HG03342 (cell line): ENCODE results near the gene DLGAP1.

Experiments
- ATAC-seq: cut with Tn5 transposase; IDR thresholded peaks from one replicate; pipeline ENCODE4 v1.9.1; 2021; ENCODE audit warnings: mild to moderate bottlenecking, moderate library complexity; ENCODE audit not compliant: unreplicated experiment

DLGAP1 gene

GRCh38 chr18:3874125-3874524, 581.0 kb downstream of the DLGAP1 start:
- no peak for ATAC-seq

- ATAC-seq: no peak
Measured at GRCh38 chr18:3873698-3874097, 581.4 kb downstream of the DLGAP1 start.

- ATAC-seq: no peak
Measured at GRCh38 chr18:3873211-3873610, 581.9 kb downstream of the DLGAP1 start.

GRCh38 chr18:3872641-3873040, 582.5 kb downstream of the DLGAP1 start:
- ATAC-seq: no peak

GRCh38 chr18:3871687-3872086, 583.4 kb downstream of the DLGAP1 start:
- ATAC-seq: no peak

- no peak for ATAC-seq
Measured at GRCh38 chr18:3870914-3871313, 584.2 kb downstream of the DLGAP1 start.

- no peak for ATAC-seq
Measured at GRCh38 chr18:3869848-3870247, 585.3 kb downstream of the DLGAP1 start.

- no peak for ATAC-seq
Measured at GRCh38 chr18:3867864-3868311, 587.2 kb downstream of the DLGAP1 start.

- ATAC-seq: no peak
Measured at GRCh38 chr18:3867236-3867635, 587.9 kb downstream of the DLGAP1 start.

GRCh38 chr18:3864669-3865298, 590.3 kb downstream of the DLGAP1 start:
- no peak for ATAC-seq

- no peak for ATAC-seq
Measured at GRCh38 chr18:3863593-3863992, 591.5 kb downstream of the DLGAP1 start.

- ATAC-seq: no peak
Measured at GRCh38 chr18:3863006-3863405, 592.1 kb downstream of the DLGAP1 start.

- no peak for ATAC-seq
Measured at GRCh38 chr18:3861495-3861894, 593.6 kb downstream of the DLGAP1 start.

- no peak for ATAC-seq
Measured at GRCh38 chr18:3857544-3857943, 597.6 kb downstream of the DLGAP1 start.

GRCh38 chr18:3855966-3856365, 599.1 kb downstream of the DLGAP1 start:
- ATAC-seq: no peak

GRCh38 chr18:3852321-3852720, 602.8 kb downstream of the DLGAP1 start:
- no peak for ATAC-seq

- no peak for ATAC-seq
Measured at GRCh38 chr18:3851159-3851558, 603.9 kb downstream of the DLGAP1 start.

- ATAC-seq: no peak
Measured at GRCh38 chr18:3848316-3848715, 606.8 kb downstream of the DLGAP1 start.

- ATAC-seq: no peak
Measured at GRCh38 chr18:3845161-3845560, 609.9 kb downstream of the DLGAP1 start.

- no peak for ATAC-seq
Measured at GRCh38 chr18:3842844-3843243, 612.3 kb downstream of the DLGAP1 start.

- no peak for ATAC-seq
Measured at GRCh38 chr18:3840766-3841165, 614.3 kb downstream of the DLGAP1 start.

GRCh38 chr18:3839581-3839981, 615.5 kb downstream of the DLGAP1 start:
- no peak for ATAC-seq
